Measurements from ENCODE around the gene TATDN3. TPM values are rescaled to one million over a fixed set of nuclear protein-coding genes. Genes with fewer than 3 reads are reported as not detected.

The TATDN3 gene
- polyA plus RNA-seq, 1 of the 3 experiments (the other 2 are of a cell fraction): 5.2 TPM

DNA sequence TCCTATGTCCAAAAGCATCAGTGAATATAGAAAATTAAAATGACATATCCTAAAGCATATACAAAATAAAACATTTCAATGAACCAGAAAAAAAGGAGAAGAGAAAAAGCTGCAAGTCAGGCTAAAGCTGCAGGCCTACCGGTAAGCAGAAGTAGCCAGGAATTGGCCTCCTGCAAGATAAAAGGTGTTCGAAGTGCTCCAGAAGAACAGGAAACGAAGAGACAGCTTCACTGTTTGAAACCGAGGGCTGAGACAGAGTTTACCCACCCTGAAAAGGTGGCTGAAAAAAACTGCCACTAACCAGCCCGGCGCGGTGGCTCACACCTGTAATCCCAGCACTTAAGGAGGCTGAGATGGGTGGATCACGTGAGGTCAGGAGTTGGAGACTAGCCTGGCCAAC is 37.5 kb upstream of the TATDN3 start:
- WGBS (ENCODE audit: low lambda C conversion rate): 86% methylated on average over 8 of the region's 8 CpGs
- Histone ChIP-seq H3K4me3 (ENCODE audit: low read depth in 2 of 2, low read length in 1 of 2) (no peak overlapping the region), H3K27ac (ENCODE audit: low read depth in 2 of 2, low read length in 1 of 2) (no peak overlapping the region), H3K9me3 (no peaks in the 10 kb centered on the region), H4K20me1 (ENCODE audit: insufficient read depth) (no peaks in the 10 kb centered on the region), H3K27me3 (ENCODE audit: insufficient read depth) (no peaks in the 10 kb centered on the region), H3K4me2 (no peak overlapping the region), H2AFZ (ENCODE audit: low read depth) (no peak overlapping the region), H3K79me2 (ENCODE audit: insufficient read depth) (no peaks in the 10 kb centered on the region), H3K9ac (no peak overlapping the region), H3F3A (replicated peaks; ENCODE audit: insufficient read depth) (peaks cover 8% of the 10 kb centered on the region), H3K36me3 (replicated peaks in 1 of 2; ENCODE audit: control insufficient read depth in 1 of 2, insufficient read depth in 2 of 2, low read length in 1 of 2) (no peaks in the 10 kb centered on the region), H3K4me1 (ENCODE audit: control insufficient read depth in 1 of 2, insufficient read depth in 2 of 2, low read depth in 1 of 2, low read length in 1 of 2) (peaks cover 11 to 13% of the 10 kb centered on the region in 2 experiments; a peak in 3 of 4 replicates), H3K9me2 (no peaks in the 10 kb centered on the region)
- TF ChIP-seq JUND (IDR thresholded peaks at IDR 0.05) (no peak), TAF1 (IDR thresholded peaks at IDR 0.05; ENCODE audit: borderline replicate concordance, low read depth, low read length) (no peak), EP300 (IDR thresholded peaks at IDR 0.05; ENCODE audit: borderline replicate concordance in 1 of 2, low read depth in 1 of 2, low read length in 1 of 2) (no peak), FOSL2 (IDR thresholded peaks at IDR 0.05; ENCODE audit: borderline replicate concordance, low read depth) (no peak), EZH2phosphoT487 (IDR thresholded peaks at IDR 0.05; ENCODE audit: borderline replicate concordance, low read depth) (no peak), NFIC (IDR thresholded peaks at IDR 0.05; ENCODE audit: borderline replicate concordance) (no peak), RAD21 (IDR thresholded peaks at IDR 0.05; ENCODE audit: low read length) (no peak), RCOR1 (IDR thresholded peaks at IDR 0.05; ENCODE audit: low read length) (no peak), ELF1 (IDR thresholded peaks at IDR 0.05) (no peak), FOXJ3 (CRISPR knock-in tag; IDR thresholded peaks at IDR 0.05) (no peak), GATA2 (CRISPR knock-in tag; IDR thresholded peaks at IDR 0.05) (no peak), RFX5 (IDR thresholded peaks at IDR 0.05; ENCODE audit: low read length) (no peak), CHD2 (IDR thresholded peaks at IDR 0.05; ENCODE audit: low read length, partially characterized antibody) (no peak), SIN3A (IDR thresholded peaks at IDR 0.05; ENCODE audit: borderline replicate concordance, low read depth, low read length) (no peak)
- TF ChIP-seq, protein P1, sequence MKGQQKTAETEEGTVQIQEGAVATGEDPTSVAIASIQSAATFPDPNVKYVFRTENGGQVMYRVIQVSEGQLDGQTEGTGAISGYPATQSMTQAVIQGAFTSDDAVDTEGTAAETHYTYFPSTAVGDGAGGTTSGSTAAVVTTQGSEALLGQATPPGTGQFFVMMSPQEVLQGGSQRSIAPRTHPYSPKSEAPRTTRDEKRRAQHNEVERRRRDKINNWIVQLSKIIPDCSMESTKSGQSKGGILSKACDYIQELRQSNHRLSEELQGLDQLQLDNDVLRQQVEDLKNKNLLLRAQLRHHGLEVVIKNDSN (IDR thresholded peaks at IDR 0.05; ENCODE audit: borderline replicate concordance, low read depth): no peak
- TF ChIP-seq, protein P2, sequence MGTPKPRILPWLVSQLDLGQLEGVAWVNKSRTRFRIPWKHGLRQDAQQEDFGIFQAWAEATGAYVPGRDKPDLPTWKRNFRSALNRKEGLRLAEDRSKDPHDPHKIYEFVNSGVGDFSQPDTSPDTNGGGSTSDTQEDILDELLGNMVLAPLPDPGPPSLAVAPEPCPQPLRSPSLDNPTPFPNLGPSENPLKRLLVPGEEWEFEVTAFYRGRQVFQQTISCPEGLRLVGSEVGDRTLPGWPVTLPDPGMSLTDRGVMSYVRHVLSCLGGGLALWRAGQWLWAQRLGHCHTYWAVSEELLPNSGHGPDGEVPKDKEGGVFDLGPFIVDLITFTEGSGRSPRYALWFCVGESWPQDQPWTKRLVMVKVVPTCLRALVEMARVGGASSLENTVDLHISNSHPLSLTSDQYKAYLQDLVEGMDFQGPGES (IDR thresholded peaks at IDR 0.05; ENCODE audit: low read depth, low read length): no peak
- TF ChIP-seq, protein P3, sequence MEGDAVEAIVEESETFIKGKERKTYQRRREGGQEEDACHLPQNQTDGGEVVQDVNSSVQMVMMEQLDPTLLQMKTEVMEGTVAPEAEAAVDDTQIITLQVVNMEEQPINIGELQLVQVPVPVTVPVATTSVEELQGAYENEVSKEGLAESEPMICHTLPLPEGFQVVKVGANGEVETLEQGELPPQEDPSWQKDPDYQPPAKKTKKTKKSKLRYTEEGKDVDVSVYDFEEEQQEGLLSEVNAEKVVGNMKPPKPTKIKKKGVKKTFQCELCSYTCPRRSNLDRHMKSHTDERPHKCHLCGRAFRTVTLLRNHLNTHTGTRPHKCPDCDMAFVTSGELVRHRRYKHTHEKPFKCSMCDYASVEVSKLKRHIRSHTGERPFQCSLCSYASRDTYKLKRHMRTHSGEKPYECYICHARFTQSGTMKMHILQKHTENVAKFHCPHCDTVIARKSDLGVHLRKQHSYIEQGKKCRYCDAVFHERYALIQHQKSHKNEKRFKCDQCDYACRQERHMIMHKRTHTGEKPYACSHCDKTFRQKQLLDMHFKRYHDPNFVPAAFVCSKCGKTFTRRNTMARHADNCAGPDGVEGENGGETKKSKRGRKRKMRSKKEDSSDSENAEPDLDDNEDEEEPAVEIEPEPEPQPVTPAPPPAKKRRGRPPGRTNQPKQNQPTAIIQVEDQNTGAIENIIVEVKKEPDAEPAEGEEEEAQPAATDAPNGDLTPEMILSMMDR (IDR thresholded peaks at IDR 0.05): no peak
- TF ChIP-seq, protein P4, sequence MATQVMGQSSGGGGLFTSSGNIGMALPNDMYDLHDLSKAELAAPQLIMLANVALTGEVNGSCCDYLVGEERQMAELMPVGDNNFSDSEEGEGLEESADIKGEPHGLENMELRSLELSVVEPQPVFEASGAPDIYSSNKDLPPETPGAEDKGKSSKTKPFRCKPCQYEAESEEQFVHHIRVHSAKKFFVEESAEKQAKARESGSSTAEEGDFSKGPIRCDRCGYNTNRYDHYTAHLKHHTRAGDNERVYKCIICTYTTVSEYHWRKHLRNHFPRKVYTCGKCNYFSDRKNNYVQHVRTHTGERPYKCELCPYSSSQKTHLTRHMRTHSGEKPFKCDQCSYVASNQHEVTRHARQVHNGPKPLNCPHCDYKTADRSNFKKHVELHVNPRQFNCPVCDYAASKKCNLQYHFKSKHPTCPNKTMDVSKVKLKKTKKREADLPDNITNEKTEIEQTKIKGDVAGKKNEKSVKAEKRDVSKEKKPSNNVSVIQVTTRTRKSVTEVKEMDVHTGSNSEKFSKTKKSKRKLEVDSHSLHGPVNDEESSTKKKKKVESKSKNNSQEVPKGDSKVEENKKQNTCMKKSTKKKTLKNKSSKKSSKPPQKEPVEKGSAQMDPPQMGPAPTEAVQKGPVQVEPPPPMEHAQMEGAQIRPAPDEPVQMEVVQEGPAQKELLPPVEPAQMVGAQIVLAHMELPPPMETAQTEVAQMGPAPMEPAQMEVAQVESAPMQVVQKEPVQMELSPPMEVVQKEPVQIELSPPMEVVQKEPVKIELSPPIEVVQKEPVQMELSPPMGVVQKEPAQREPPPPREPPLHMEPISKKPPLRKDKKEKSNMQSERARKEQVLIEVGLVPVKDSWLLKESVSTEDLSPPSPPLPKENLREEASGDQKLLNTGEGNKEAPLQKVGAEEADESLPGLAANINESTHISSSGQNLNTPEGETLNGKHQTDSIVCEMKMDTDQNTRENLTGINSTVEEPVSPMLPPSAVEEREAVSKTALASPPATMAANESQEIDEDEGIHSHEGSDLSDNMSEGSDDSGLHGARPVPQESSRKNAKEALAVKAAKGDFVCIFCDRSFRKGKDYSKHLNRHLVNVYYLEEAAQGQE (IDR thresholded peaks at IDR 0.05; ENCODE audit: low read depth, low read length): no peak
- DNase-seq: no peak
- CTCF ChIA-PET: interaction anchor here (0.9 to 1.5 kb wide), 4 partner anchors 8 to 277 kb away, joined by 3 to 10 read pairs (median 4); no protein-coding TSS in a partner anchor
- POLR2A ChIA-PET: interaction anchor here (1.0 kb wide), 1 partner anchor 146 kb away, joined by 3 read pairs; the partner anchor contains the start of gene ATF3
